Osteocyte (in vitro differentiated cells): Measurements from ENCODE around the gene FGGY. TPM values are rescaled to one million over a fixed set of nuclear protein-coding genes. Genes with fewer than 3 reads are reported as not detected.

Experiments used
- DNase-seq: peaks from one replicate; pipeline ENCODE4 v3.0.0; 2021; ENCODE audit warnings: mixed read lengths; ENCODE audit not compliant: unreplicated experiment; ENCODE audit errors: extremely low spot score
- H3K27ac Mint-ChIP-seq: one replicate; pipeline ENCODE4 v1.8.0; 2021; ENCODE audit warnings: mild to moderate bottlenecking, mixed read lengths; ENCODE audit not compliant: unreplicated experiment
- H3K27me3 Mint-ChIP-seq: one replicate; pipeline ENCODE4 v1.8.0; 2021; ENCODE audit warnings: mixed read lengths; ENCODE audit not compliant: unreplicated experiment
- H3K36me3 Mint-ChIP-seq: one replicate; pipeline ENCODE4 v1.8.0; 2021; ENCODE audit warnings: mixed read lengths; ENCODE audit not compliant: unreplicated experiment
- H3K4me1 Mint-ChIP-seq: one replicate; pipeline ENCODE4 v1.8.0; 2021; ENCODE audit warnings: mixed read lengths; ENCODE audit not compliant: unreplicated experiment
- H3K4me3 Mint-ChIP-seq: one replicate; pipeline ENCODE4 v1.8.0; 2021; ENCODE audit warnings: mild to moderate bottlenecking, moderate library complexity, mixed read lengths; ENCODE audit not compliant: unreplicated experiment
- H3K9me3 Mint-ChIP-seq: one replicate; pipeline ENCODE4 v1.8.0; 2021; ENCODE audit warnings: mixed read lengths; ENCODE audit not compliant: unreplicated experiment
- CTCF ChIP-seq: fragments of 200-600 bp; sonication (generic); IDR thresholded peaks from 2 replicates; pipeline ENCODE4 v1.5.0; 2021; ENCODE audit warnings: antibody characterized with exemption, mild to moderate bottlenecking, moderate library complexity
- total RNA-seq: library from RNA; stranded (reverse); gene quantifications from 2 replicates; pipeline ENCODE4 v1.2.1, GENCODE V29; 2021

The FGGY gene
- total RNA-seq, 1 donor from 2014 or later = 9.1 TPM

DNA sequence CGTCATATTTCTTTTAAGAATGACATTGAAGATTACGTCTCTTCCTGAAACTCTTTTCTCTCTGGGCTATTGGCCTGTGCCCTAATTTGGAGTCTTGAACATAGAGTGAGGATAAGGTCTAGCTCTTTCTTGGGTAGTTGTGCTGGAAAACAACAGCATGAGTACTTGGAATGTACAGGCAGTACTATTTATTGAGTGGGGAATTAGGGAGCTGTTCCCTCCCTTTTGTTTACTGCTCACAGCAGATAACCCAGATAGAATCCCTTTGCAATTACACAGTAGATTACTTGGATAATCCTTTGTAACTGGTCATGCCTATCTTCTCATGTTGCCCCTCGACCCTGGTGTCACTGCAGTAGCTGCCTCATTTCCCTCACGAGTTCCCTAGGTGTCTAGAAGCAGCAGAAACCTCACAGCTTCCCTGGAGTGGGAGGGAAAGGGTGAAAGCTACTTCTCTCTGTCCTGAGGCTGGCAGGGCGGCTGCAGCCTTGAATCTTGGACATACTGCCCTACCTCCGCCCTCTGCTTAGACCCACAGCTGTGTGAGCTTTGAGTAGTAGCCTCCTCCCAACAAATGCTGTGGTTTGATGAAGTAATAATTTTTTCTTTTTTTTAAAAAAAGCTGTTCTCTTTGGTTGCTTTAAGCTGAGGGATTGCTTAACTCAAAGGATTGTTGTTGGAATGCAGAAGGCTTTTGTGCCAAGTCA is 70.6 kb downstream of the FGGY start:
- no peak for DNase-seq
- H3K4me3 Mint-ChIP-seq = no peak overlapping the region
- peaks cover 2% of the 10 kb centered on the region for H3K36me3 Mint-ChIP-seq
- peak overlapping the region; percentile 88 for H3K27ac Mint-ChIP-seq
- no peaks in the 10 kb centered on the region for H3K9me3 Mint-ChIP-seq
- peaks cover 20% of the 10 kb centered on the region for H3K4me1 Mint-ChIP-seq
- peaks cover 4% of the 10 kb centered on the region for H3K27me3 Mint-ChIP-seq
- TF ChIP-seq CTCF = no peak

DNA sequence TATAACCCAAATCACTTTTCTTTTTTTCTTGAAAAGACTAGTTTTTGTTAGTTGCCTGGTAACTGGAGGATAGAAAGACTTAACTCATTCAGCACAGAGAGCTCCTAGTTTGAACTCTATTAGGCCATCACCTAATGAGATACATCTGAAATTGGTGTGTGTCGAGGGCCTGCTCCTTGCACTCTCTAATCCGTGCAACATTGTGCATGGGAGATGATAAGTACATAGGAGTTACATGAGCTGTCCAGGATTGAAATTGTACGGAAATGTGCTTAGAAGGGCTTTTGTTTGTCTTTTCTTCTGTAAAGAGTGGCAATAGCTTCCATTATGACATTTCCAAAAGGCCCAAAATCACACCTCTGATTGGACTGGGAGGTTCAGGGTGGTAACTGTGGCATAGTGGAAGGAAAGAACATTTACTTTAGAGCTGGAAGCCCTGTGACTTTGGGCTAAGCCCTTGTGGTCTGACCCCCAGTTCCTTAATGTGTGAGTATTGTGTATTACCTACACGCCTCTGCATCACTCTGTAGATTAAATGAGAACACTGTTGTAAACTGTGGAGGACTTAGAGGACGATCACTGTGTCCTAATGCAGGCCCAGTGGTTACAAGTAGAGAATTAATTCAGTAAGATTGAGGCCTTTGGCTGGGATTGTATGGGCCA is 71.2 kb downstream of the FGGY start:
- Mint-ChIP-seq H3K27ac (peak overlapping the region; percentile 88), H3K27me3 (peaks cover 4% of the 10 kb centered on the region), H3K9me3 (no peaks in the 10 kb centered on the region), H3K36me3 (peaks cover 2% of the 10 kb centered on the region), H3K4me3 (no peak overlapping the region), H3K4me1 (peaks cover 20% of the 10 kb centered on the region)
- no peak for TF ChIP-seq CTCF
- DNase-seq = no peak

GRCh38 chr1:59375321-59376220 is 78.7 kb downstream of the FGGY start:
- Mint-ChIP-seq H3K4me1 (peaks cover 9% of the 10 kb centered on the region), H3K36me3 (no peaks in the 10 kb centered on the region), H3K4me3 (no peak overlapping the region), H3K9me3 (no peaks in the 10 kb centered on the region), H3K27ac (peak overlapping the region; percentile 46), H3K27me3 (no peaks in the 10 kb centered on the region)
- no peak for TF ChIP-seq CTCF
- no peak for DNase-seq

DNA sequence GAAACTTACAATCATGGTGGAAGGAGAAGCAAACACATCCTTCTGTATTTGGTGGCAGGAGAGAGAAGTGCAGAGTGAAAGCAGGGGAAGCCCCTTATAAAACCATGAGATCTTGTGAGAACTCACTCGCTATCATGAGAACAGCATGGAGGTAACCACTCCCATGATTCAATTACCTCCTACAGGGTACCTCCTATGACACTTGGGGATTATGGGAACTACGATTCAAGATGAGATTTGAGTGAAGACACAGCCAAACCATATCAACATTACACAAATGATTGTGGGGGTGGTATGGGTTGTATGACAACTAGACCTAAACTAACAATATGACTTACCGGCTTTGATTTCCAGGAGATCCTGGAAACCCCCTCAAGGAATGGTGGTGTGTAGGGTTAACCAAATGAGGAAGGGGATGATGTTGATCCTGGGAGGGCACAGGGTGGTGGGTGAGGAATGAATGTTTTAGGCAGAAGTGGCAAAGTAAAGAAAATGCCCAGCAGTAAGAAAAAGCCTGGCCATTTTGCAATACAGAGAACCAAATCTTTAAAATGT is 80.5 kb downstream of the FGGY start:
- Mint-ChIP-seq H3K27ac (no peak overlapping the region), H3K9me3 (no peaks in the 10 kb centered on the region), H3K36me3 (peaks cover 1% of the 10 kb centered on the region), H3K4me3 (no peak overlapping the region), H3K27me3 (no peaks in the 10 kb centered on the region), H3K4me1 (peaks cover 9% of the 10 kb centered on the region)
- TF ChIP-seq CTCF = no peak
- no peak for DNase-seq
